K562 (cell line): ENCODE results near the gene GRK4. TPM values are rescaled to one million over a fixed set of nuclear protein-coding genes. Genes with fewer than 3 reads are reported as not detected.

Source experiments
- DNMT1 ChIP-seq: fragments of 450-650 bp; IDR thresholded peaks from 2 replicates; pipeline ENCODE4 v1.6.1; 2016; ENCODE audit warnings: antibody characterized with exemption, mild to moderate bottlenecking
- STAT6 ChIP-seq: sonication (generic); formaldehyde crosslinking; IDR thresholded peaks from 2 replicates; pipeline ENCODE4 v1.8.1; 2023; ENCODE audit warnings: mild to moderate bottlenecking, missing genetic modification reagents
- YBX1 ChIP-seq: fragments of 450-650 bp; IDR thresholded peaks from 2 replicates; pipeline ENCODE4 v1.7.1; 2016; ENCODE audit warnings: mild to moderate bottlenecking
- ZNF280A ChIP-seq: fragments of 450-650 bp; IDR thresholded peaks from 2 replicates; pipeline ENCODE4 v1.6.1; 2018; ENCODE audit warnings: mild to moderate bottlenecking, low read depth; ENCODE audit not compliant: partially characterized antibody
- ZNF354B ChIP-seq: fragments of 250-450 bp; sonication (Bioruptor Pico); IDR thresholded peaks from 2 replicates; pipeline ENCODE4 v1.4.0; 2020
- ZNF507 ChIP-seq: conservative IDR thresholded peaks from 2 replicates; pipeline ENCODE4 v1.6.1; 2017; ENCODE audit warnings: missing genetic modification characterization, missing compliant biosample characterization
- ZSCAN32 ChIP-seq: fragments of 450-650 bp; formaldehyde crosslinking; IDR thresholded peaks from 2 replicates; pipeline ENCODE4 v1.4.0; 2020; ENCODE audit warnings: mild to moderate bottlenecking, moderate library complexity
- polyA plus RNA-seq, 8 experiments: library from polyadenylated mRNA; depleted of rRNA in 4 of 8; stranded (reverse) in 5 of 8; unstranded in 3 of 8; fragments of >200 nt; fragmentation: Nextera tagmentation in 2 of 8; fragmentation: Illumina TruSeq in 1 of 8; extraction: Ambion mirVana in 2 of 8; extraction: Trizol in 1 of 8; gene quantifications; 2 replicates each; pipeline versions ENCODE4 v1.2.1 to v1.2.3, GENCODE V29; 2011 to 2014; ENCODE audit warnings: inconsistent platforms in 1 of 8, missing spikeins in 1 of 8
- total RNA-seq, 7 experiments: library from RNA; depleted of rRNA in 6 of 7; stranded (reverse); fragments of >200 nt in 6 of 7; fragmentation: Illumina TruSeq in 2 of 7; extraction: Trizol in 2 of 7; gene quantifications; 2 replicates each; pipeline versions ENCODE4 v1.2.1 to v1.2.3, GENCODE V29; 2011 to 2021; ENCODE audit warnings: low replicate concordance in 1 of 7
- TF ChIP-seq, protein P1 (sequence below), 2 experiments: fragments of 450-650 bp in 1 of 2; sonication (generic) in 1 of 2; formaldehyde crosslinking; conservative IDR thresholded peaks; 2 replicates each; pipeline versions ENCODE4 v1.4.0 to v1.8.1; 2020 to 2022; ENCODE audit warnings: mild to moderate bottlenecking in 1 of 2, missing genetic modification reagents in 1 of 2
- TF ChIP-seq, protein P2 (sequence below): fragments of 450-650 bp; formaldehyde crosslinking; IDR thresholded peaks from 2 replicates; pipeline ENCODE4 v1.4.0; 2020; ENCODE audit warnings: mild to moderate bottlenecking, moderate library complexity
- TF ChIP-seq, protein P3 (sequence below): sonication (generic); formaldehyde crosslinking; IDR thresholded peaks from 2 replicates; pipeline ENCODE4 v1.8.0; 2023; ENCODE audit warnings: mild to moderate bottlenecking, missing genetic modification reagents

Gene GRK4
- total and polyA plus RNA-seq, 9 of the 15 experiments (the other 6 are each of a cell fraction or from before 2014, with no cell fraction given): 1.1 to 4.8 (median 2.6) TPM

- TF ChIP-seq ZNF280A (no peak), YBX1 (no peak), ZNF507 (tag) (no peak), STAT6 (CRISPR knock-in tag) (no peak), DNMT1 (no peak), ZSCAN32 (CRISPR knock-in tag) (no peak), ZNF354B (CRISPR knock-in tag) (no peak)
- TF ChIP-seq, protein P1, sequence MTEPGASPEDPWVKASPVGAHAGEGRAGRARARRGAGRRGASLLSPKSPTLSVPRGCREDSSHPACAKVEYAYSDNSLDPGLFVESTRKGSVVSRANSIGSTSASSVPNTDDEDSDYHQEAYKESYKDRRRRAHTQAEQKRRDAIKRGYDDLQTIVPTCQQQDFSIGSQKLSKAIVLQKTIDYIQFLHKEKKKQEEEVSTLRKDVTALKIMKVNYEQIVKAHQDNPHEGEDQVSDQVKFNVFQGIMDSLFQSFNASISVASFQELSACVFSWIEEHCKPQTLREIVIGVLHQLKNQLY (CRISPR knock-in tag; conservative IDR thresholded peaks at IDR 0.05): no peak
- TF ChIP-seq, protein P2, sequence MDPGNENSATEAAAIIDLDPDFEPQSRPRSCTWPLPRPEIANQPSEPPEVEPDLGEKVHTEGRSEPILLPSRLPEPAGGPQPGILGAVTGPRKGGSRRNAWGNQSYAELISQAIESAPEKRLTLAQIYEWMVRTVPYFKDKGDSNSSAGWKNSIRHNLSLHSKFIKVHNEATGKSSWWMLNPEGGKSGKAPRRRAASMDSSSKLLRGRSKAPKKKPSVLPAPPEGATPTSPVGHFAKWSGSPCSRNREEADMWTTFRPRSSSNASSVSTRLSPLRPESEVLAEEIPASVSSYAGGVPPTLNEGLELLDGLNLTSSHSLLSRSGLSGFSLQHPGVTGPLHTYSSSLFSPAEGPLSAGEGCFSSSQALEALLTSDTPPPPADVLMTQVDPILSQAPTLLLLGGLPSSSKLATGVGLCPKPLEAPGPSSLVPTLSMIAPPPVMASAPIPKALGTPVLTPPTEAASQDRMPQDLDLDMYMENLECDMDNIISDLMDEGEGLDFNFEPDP (CRISPR knock-in tag): no peak
- TF ChIP-seq, protein P3, sequence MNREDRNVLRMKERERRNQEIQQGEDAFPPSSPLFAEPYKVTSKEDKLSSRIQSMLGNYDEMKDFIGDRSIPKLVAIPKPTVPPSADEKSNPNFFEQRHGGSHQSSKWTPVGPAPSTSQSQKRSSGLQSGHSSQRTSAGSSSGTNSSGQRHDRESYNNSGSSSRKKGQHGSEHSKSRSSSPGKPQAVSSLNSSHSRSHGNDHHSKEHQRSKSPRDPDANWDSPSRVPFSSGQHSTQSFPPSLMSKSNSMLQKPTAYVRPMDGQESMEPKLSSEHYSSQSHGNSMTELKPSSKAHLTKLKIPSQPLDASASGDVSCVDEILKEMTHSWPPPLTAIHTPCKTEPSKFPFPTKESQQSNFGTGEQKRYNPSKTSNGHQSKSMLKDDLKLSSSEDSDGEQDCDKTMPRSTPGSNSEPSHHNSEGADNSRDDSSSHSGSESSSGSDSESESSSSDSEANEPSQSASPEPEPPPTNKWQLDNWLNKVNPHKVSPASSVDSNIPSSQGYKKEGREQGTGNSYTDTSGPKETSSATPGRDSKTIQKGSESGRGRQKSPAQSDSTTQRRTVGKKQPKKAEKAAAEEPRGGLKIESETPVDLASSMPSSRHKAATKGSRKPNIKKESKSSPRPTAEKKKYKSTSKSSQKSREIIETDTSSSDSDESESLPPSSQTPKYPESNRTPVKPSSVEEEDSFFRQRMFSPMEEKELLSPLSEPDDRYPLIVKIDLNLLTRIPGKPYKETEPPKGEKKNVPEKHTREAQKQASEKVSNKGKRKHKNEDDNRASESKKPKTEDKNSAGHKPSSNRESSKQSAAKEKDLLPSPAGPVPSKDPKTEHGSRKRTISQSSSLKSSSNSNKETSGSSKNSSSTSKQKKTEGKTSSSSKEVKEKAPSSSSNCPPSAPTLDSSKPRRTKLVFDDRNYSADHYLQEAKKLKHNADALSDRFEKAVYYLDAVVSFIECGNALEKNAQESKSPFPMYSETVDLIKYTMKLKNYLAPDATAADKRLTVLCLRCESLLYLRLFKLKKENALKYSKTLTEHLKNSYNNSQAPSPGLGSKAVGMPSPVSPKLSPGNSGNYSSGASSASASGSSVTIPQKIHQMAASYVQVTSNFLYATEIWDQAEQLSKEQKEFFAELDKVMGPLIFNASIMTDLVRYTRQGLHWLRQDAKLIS (CRISPR knock-in tag): no peak
Measured at GRCh38 chr4:2934813-2935761, 28.3 kb upstream of the GRK4 start (continued).
